ENCODE measurements around the gene XIST.
A peak's percentile ranks its signal among the peaks of the same experiment; 100 is the strongest.
"Not testable (repeated sequence)": the region's sequence is repeated elsewhere in the genome, so short reads cannot be mapped to it uniquely, and the experiment has no call there.

Gene XIST

DNA sequence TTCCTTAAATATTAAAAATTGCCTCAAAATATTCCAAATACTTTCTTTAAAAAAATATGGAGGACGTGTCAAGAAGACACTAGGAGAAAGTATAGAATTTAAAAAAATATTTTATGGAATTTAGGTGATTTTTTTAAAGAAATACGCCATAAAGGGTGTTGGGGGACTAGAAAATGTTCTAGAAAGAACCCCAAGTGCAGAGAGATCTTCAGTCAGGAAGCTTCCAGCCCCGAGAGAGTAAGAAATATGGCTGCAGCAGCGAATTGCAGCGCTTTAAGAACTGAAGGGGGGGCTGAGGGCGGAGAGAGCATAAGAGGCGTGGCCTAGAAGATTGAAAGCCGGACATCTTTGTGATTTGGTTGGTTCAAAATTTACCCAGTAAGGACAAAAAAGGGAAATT, at the start of gene XIST:
Gene XIST, minus strand, starts transcription at position 248 of the 400 bp plus-strand sequence.
- TF ChIP-seq, protein P1, sequence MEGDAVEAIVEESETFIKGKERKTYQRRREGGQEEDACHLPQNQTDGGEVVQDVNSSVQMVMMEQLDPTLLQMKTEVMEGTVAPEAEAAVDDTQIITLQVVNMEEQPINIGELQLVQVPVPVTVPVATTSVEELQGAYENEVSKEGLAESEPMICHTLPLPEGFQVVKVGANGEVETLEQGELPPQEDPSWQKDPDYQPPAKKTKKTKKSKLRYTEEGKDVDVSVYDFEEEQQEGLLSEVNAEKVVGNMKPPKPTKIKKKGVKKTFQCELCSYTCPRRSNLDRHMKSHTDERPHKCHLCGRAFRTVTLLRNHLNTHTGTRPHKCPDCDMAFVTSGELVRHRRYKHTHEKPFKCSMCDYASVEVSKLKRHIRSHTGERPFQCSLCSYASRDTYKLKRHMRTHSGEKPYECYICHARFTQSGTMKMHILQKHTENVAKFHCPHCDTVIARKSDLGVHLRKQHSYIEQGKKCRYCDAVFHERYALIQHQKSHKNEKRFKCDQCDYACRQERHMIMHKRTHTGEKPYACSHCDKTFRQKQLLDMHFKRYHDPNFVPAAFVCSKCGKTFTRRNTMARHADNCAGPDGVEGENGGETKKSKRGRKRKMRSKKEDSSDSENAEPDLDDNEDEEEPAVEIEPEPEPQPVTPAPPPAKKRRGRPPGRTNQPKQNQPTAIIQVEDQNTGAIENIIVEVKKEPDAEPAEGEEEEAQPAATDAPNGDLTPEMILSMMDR (IDR thresholded peaks at IDR 0.05), result no peak
- peak; percentile 79 for DNase-seq (ENCODE audit: low spot score)
- peak within 1 kb of the TSS; percentile 75 to 76 for H3K27ac ChIP-seq
- peak within 1 kb of the TSS; percentile 65 for H3K4me3 ChIP-seq

DNA sequence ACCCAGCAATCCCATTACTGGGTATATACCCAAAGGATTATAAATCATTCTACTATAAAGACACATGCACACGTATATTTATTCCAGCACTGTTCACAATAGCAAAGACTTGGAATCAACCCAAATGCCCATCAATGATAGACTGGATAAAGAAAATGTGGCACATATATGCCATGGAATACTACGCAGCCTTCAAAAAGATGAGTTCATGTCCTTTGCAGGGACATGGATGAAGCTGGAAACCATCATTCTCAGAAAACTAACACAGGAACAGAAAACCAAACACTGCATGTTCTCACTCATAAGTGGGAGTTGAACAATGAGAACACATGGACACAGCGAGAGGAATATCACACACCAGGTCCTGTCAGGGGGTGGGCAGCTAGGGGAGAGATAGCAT, 45.8 kb upstream of the XIST start:
- H3K27ac ChIP-seq; DNase-seq (ENCODE audit: low spot score); H3K4me3 ChIP-seq: not testable (repeated sequence)

DNA sequence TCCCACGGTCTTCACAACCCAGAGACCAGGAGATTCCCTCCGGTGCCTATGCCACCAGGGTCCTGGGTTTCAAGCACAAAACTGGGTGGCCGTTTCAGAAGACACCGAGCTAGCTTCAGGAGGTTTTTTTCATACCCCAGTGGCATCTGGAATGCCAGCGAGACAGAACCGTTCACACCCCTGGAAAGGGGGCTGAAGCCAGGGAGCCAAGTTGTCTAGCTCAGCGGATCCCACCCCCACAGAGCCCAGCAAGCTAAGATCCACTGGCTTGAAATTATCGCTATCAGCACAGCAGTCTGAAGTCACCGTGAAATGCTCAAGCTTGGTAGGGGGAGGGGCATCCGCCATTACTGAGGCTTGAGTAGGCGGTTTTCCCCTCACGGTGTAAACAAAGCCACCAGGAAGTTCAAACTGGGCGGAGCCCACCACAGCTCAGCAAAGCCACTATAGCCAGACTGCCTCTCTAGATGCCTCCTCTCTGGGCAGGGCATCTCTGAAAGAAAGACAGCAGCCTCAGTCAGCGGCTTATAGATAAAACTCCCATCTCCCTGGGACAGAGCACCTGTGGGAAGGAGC, 40.1 kb upstream of the XIST start:
- not testable (repeated sequence) for DNase-seq (ENCODE audit: low spot score); H3K4me3 ChIP-seq

DNA sequence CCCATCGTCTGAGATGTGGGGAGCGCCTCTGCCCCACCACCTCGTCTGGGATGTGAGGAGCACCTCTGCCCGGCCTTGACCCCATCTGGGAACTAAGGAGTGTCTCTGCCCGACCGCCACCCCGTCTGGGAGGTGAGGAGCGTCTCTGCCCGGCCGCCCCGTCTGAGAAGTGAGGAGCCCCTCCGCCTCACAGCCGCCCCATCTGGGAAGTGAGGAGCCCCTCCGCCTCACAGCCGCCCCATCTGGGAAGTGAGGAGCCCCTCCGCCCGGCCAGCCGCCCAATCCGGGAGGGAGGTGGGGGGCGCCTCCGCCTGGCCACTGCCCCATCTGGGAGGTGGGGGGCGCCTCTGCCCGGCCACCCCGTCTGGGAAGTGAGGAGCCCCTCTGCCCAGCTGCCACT, 29.7 kb upstream of the XIST start:
- H3K4me3 ChIP-seq; DNase-seq (ENCODE audit: low spot score); H3K27ac ChIP-seq: not testable (repeated sequence)

More for the DNA sequence above, 40.1 kb upstream of the XIST start:
- not testable (repeated sequence) for H3K27ac ChIP-seq

DNA sequence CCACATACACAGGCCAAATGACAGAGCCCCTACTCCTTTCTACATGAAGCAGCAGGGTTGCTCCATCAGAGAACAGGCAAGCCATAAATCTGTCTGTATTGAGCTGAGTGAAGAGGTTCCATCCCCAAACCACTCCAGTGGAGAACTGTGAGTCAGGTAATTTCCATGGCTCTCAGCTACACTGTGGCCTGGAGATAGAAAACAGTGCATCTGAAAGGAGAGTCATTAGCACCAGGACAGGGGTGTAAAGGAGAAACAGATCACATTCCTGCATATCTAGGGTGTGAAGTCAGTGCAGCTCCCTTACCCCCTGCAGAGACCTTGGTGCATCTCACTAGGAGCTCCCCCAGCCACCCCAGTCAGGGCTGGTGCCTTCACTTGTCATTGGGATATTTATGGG, 25.2 kb upstream of the XIST start:
- Histone ChIP-seq H3K27ac (no peak overlapping the region), H3K4me3 (no peak overlapping the region)
- TF ChIP-seq, protein P1 (IDR thresholded peaks at IDR 0.05), result no peak
- no peak for DNase-seq (ENCODE audit: low spot score)

DNA sequence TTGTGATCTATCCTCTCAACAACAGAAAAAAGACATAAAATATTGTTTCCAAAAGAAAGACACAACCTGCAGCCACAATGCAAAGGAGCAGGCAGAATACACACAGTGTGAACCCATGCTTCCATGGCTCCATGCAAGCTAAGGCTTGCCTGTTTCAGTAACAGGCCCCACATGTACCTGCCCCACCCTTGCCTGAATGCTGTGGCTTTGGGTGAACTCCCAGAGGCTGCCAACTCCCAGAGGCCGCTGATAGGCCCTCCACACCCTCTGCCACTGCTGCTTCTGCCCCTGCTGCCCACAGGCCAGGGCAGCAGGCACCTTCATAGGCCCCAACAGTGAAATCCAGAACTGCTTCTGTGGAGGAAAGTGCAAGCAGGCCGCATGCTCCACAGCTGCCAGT, 24.4 kb upstream of the XIST start:
- H3K27ac ChIP-seq, result no peak overlapping the region
- TF ChIP-seq, protein P1 (IDR thresholded peaks at IDR 0.05), result no peak
- no peak overlapping the region for H3K4me3 ChIP-seq
- no peak for DNase-seq (ENCODE audit: low spot score)

DNA sequence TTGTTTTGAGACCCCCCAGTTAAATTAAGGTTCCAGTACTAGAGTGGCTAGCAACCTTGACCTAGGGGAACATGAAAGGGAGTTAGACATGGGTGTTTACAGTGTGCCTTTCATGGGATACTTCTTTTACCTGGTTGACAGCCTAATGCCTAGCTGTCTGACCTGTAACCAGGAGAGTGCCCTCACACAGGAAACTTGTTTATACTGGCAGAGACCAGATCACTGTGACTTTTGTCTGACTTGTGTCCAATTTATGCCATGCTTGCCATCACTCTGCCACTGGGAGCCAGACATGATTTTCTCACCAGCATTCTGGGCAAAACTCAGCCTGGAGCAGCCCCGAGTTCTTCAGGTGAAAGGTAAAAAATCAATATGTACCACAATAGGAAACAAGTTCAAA, 16.4 kb upstream of the XIST start:
- Histone ChIP-seq H3K27ac (no peak overlapping the region), H3K4me3 (no peak overlapping the region)
- DNase-seq (ENCODE audit: low spot score), result no peak
- TF ChIP-seq, protein P1 (IDR thresholded peaks at IDR 0.05), result no peak

DNA sequence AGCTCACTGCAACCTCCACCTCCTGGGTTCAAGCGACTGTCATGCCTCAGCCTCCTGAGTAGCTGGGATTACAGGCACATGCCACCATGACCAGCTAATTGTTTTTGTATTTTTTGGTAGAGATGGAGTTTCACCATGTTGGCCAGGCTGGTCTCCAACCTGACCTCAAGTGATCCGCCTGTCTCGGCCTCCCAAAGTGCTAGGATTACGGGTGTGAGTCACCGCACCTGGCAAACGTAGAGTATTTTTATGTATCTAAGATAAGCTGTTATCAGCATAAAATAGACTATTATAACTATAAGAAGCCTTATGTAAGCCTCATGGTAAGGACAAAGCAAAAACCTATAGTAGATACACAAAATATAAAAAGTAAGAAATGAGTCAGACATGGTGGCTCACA, 14.6 kb upstream of the XIST start:
- Histone ChIP-seq H3K27ac (no peak overlapping the region), H3K4me3 (no peak overlapping the region)
- DNase-seq (ENCODE audit: low spot score), result no peak
- TF ChIP-seq, protein P1 (IDR thresholded peaks at IDR 0.05), result no peak

DNA sequence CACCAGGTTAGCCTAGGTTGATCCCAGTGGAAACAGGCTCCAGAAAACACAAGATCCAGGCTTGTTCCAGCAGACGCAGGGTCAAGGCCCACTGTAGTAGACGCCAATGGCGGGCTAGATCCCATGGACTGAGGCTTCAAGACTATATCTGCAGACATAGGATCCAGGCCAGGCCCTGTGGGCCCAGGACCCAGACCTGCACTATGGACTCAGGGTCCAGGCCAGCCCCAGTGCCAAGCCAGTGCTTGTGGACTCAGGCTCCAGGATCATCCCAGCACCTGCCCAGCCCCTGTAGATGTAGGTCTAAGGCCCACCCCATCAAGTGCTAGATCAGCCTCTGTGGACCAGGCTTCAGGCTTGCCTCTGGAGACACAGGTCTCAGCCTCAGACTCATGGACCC, 11.3 kb upstream of the XIST start:
- no peak overlapping the region for H3K27ac ChIP-seq
- no peak overlapping the region for H3K4me3 ChIP-seq
- TF ChIP-seq, protein P1 (IDR thresholded peaks at IDR 0.05), result no peak
- no peak for DNase-seq (ENCODE audit: low spot score)
